ENCODE measurements around the gene MAN1C1.
"Not testable (repeated sequence)": the region's sequence is repeated elsewhere in the genome, so short reads cannot be mapped to it uniquely, and the experiment has no call there.

The MAN1C1 gene

GRCh38 chr1:25716320-25716719 lies 99.7 kb downstream of the MAN1C1 start:
- DNase-seq (ENCODE audit: low read depth) = no peak

DNA sequence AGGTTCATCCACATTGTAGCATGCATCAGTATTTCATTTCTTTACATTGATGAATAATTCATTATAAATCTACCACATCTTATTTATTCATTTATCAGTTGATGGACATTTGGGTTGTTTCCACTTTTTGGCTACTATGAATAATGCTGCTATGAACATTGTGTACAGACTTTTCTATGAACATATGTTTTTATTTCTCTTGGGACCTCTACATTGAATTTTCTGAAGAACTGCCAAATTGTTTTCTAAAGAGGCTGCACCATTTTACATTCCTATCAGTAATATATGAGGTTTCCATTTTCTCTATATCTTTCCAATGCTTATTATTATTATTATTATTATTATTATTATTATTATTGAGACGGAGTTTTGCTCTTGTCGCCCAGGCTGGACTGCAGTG lies 102.1 kb downstream of the MAN1C1 start:
- no peak for DNase-seq (ENCODE audit: low read depth)

GRCh38 chr1:25720624-25721023 lies 104.0 kb downstream of the MAN1C1 start:
- DNase-seq (ENCODE audit: low read depth) = no peak

DNA sequence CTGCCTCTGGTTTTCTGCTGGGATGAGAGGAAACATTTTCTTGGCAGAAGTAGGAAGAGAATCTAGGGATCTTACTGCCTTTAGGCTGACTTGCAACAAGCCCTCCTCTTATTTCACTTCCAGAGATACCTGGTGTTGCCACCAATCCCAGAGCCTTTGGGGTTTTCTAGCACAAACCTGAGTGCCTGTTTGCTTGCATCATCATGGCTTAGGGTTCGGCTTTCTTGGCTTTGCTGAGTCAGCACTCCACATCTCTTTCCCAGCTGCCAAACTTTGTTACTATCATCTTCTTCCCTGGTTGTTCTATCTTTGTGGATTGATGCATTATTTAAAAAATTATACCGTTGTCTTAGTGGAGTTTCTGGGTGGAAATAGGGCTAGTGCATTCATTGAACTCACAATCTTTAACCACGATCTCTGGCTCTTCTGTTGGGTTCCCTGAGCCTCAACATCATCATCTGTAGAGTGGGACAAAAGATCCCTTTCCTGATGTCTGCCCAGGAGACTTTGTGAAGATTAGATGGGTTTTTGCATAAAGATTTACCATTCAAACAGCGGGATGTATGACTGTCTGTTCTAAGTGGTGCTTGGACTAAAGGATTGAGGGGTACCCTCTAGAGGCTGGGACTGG lies 106.8 kb downstream of the MAN1C1 start:
- DNase-seq (ENCODE audit: low read depth) = no peak

GRCh38 chr1:25724201-25724600 lies 107.6 kb downstream of the MAN1C1 start:
- no peak for DNase-seq (ENCODE audit: low read depth)

DNA sequence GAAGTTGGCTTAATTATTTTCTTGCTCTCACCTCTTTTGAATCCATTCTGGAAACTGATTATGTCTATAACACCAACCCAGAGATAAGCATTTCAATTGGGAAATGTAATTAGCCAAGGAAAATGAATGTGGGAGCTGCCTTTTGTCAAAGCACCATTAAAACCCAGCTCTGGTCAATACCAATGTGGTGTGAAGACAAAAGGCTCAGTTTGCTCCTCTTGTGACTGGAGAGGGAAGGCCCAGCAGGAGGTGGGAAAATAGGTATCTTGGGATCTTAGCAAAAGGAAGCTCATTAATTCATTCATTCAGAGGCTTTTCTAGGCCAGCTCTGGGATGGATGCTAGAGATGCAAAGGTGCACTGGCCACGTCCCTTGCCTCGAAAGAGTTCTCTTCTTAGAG lies 108.4 kb downstream of the MAN1C1 start:
- no peak for DNase-seq (ENCODE audit: low read depth)

GRCh38 chr1:25725482-25725881 lies 108.9 kb downstream of the MAN1C1 start:
- no peak for DNase-seq (ENCODE audit: low read depth)

GRCh38 chr1:25727088-25727487 lies 110.5 kb downstream of the MAN1C1 start:
- DNase-seq (ENCODE audit: low read depth) = no peak

GRCh38 chr1:25727635-25728286 lies 111.2 kb downstream of the MAN1C1 start:
- no peak for DNase-seq (ENCODE audit: low read depth)

DNA sequence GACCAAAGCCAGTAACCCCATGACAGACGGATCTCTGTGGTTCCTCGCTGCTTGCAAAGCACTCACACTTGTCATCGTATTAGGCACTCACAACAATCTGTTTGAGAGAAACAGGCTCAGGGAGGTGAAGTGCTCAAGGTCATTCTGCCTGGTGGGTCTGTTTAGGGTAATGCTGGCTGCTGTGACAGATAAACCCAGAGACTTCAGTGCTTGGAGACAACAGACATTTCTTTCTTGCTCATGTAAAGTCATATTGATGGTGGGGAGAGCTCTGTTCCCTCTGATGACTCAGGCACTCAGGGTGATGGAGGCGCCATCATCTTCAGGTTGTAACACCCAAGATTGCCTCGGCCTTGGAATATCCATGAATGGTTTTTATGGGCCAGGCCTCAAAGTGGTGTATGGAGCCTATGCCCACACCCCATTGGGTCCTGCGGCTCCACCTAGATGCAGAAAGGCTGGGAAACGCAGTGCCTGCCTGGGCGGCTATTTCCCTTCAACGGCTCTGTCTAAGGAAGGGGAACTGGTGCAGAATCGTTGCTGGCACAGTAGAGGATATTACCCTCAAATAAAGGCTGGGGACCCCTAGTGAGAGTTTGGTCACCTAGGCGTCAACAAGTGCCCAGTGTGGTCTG lies 111.8 kb downstream of the MAN1C1 start:
- DNase-seq (ENCODE audit: low read depth) = no peak

DNA sequence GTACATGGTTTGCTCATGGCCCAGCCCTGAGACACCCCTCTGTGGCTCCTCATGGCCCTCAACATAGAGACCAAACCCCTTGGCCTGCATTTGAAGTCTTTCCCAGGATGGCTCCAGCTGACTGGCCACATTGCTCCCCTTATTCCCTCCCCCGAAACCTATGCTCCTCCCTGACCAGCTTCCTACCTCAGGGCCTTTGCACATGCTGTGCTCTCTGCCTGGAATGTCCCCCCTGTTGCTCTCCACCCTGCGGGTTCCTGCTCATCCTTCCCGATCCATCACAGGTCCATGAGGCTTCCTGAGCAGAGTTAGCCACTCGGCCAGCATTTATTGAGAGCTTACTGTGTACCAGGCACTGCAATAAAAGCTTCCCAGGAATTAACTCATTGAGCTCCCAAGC lies 112.5 kb downstream of the MAN1C1 start:
- no peak for DNase-seq (ENCODE audit: low read depth)

DNA sequence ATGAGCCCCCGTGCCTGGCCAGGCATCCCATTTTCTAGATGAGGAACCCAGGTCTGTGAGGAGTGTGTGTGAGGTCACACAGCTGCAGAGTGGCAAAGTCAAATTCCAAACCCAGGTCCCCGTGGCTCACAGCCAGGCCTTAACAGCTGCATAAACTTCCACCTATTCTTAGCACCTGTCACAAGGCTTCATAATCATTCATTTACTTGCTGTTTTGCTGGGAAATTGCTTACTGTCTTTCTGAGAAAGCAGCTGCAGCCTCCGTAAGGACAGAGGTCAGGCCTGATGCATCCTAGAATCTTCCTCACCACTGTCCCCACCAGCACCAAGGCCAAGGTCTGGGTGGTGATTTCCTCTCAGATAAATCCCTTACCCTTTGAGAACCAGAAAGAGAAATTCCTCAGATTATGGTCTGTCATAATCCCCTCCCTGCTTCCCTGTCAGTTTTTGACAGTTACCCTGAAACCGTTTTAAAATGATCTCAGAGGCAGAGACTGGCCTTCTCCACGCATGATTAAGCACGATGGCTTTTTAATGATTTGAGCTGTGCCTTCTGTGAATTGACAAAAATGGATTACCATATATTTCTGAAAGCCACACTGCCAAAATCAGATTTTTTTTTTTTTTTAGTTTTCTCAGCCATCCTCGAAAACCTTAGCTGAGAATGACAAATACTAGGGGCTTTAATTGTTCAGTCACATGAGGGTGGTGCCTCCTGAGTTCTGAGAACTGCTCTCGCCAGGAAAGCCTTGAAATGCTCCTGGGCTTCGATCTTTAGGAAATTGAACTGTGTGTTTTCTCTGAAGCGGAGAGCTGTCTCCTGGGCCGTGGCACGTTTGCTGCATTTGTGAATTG lies 113.4 kb downstream of the MAN1C1 start:
- DNase-seq (ENCODE audit: low read depth) = no peak

- DNase-seq (ENCODE audit: low read depth) = no peak
Observed at GRCh38 chr1:25731148-25731547, 114.6 kb downstream of the MAN1C1 start.

DNA sequence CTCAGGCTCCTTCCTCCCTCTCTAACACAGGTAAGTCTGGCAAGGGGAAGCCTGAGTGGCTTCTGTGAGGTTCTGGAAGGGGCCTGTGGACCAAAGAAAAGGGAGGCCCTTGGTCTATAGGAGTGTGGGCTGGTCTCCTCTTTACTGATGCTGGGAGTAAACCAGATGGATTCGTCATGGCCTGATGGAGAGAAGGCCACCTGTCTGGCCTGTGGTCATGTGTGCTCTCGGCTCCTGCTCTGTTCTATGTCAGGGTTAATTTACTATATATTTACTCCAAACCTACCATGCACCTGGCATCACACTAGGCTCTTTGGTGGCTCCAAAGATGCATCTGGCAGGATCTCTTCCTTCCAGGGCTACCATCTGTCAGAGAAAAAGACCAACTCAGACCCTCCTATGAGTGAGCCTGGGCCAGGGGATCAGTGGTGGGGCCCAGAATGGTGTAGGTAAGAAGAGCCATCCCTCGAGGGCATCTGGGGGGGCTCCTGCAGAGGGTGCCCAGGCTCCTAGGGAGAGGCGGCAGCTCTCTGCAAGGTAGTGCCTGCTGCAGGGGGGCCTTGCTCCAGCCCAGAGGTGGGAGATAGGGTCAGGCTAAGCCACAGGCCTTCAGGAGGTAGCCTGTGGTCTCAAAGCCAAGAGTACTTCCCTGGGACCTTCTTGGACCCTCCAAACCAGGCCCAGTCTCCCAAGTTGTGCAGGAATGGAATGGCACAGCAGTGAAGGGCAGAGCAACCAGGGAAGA lies 115.2 kb downstream of the MAN1C1 start:
- DNase-seq (ENCODE audit: low read depth) = no peak

DNA sequence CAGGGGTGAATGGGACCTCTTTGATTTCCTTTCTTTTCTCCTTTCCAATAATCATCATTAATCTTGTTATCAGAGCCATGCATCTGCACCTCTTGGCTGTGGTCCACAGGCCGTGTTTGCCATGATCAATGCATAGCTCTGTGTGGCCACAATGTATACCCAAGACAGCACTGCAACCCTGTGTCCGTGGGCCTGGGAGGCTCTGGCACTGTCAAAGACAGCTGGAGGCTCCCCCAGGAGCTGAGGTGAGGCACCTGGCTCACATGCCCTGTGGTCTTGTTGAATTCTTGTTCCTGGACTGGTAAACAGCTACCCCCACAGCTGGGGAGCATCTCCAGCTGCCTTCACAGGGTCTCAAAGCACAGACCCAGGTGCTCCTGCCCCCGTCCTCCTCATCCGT lies 116.2 kb downstream of the MAN1C1 start:
- no peak for DNase-seq (ENCODE audit: low read depth)

DNA sequence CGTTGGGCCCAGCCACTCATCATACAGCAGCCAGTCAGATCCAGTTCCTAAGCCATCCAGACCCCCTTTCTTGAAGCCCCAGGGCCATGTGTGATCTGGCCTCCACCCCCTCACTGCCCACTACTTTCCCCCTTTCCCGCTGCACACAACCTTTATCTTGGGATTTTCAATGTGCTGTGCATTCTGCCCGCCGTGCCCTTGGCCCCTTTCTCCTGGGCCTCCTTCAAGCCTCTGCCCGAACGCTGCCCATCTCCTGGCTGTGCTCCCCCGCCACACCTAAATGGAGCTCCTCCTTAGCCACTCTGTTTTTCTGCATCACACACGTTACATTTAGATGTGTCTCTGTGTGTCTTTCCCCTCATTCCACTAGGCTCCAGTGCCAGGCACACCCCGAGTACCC lies 116.7 kb downstream of the MAN1C1 start:
- no peak for DNase-seq (ENCODE audit: low read depth)

- DNase-seq (ENCODE audit: low read depth) = not testable (repeated sequence)
Observed at GRCh38 chr1:25734991-25735390, 118.4 kb downstream of the MAN1C1 start.

- no peak for DNase-seq (ENCODE audit: low read depth)
Observed at GRCh38 chr1:25735956-25736529, 119.5 kb downstream of the MAN1C1 start.

- no peak for DNase-seq (ENCODE audit: low read depth)
Observed at GRCh38 chr1:25737130-25737529, 120.5 kb downstream of the MAN1C1 start.

DNA sequence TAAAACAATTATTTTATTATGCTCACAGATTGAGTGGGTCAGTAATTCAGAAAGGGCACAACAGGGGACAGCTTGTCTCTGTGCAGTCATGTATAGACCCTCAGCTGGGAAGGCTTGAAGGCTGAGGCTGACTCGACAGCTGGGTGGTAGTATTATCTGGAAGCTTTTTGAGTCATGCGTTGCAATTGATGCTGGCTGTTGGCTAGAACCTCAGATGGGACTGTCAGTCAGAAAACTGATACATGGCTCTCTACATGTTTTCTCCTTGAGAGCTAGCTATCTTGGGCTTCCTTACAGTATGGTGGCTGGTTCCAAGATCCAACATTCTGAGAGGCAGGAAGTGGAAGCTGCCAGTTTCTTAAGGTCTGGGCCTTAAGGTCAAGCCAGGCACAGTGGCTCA lies 121.9 kb downstream of the MAN1C1 start:
- DNase-seq (ENCODE audit: low read depth) = no peak

GRCh38 chr1:25739341-25739740 lies 122.8 kb downstream of the MAN1C1 start:
- no peak for DNase-seq (ENCODE audit: low read depth)

GRCh38 chr1:25740071-25740470 lies 123.5 kb downstream of the MAN1C1 start:
- no peak for DNase-seq (ENCODE audit: low read depth)

Data from stromal cell of bone marrow (primary cell).